Stimulated activated memory B cell treated with anti-CD40 and anti-IgM and Interleukin-4, amounts not matched to agents 10 μg/mL and 1 μg/mL and 100 μg/mL, for 72 hours (primary cell): Measurements from ENCODE around the gene ENOSF1.

ENCODE experiments used
- ATAC-seq: fragments of 150-1000 bp; cut with Tn5 transposase; 2 replicates; pipeline ENCODE4 v1.10.0; 2021
- H3K27ac Mint-ChIP-seq: one replicate; pipeline ENCODE4 v1.8.0; 2022; ENCODE audit warnings: mild to moderate bottlenecking, mixed read lengths
- H3K27me3 Mint-ChIP-seq: one replicate; pipeline ENCODE4 v1.8.0; 2022; ENCODE audit warnings: mixed read lengths
- H3K36me3 Mint-ChIP-seq: one replicate; pipeline ENCODE4 v1.8.0; 2022; ENCODE audit warnings: mixed read lengths
- H3K4me1 Mint-ChIP-seq: one replicate; pipeline ENCODE4 v1.8.0; 2022; ENCODE audit warnings: mixed read lengths
- H3K4me3 Mint-ChIP-seq: one replicate; pipeline ENCODE4 v1.8.0; 2022; ENCODE audit warnings: mild to moderate bottlenecking, moderate library complexity, mixed read lengths
- H3K9me3 Mint-ChIP-seq: one replicate; pipeline ENCODE4 v1.8.0; 2022; ENCODE audit warnings: mixed read lengths

The ENOSF1 gene

GRCh38 chr18:713135-713490, 683 bp upstream of the ENOSF1 start:
- H3K4me1 Mint-ChIP-seq, result peaks cover 11% of the 10 kb centered on the region
- ATAC-seq, result no peak
- peak overlapping the region; percentile 56 for H3K4me3 Mint-ChIP-seq
- peaks cover 7% of the 10 kb centered on the region for H3K36me3 Mint-ChIP-seq
- H3K9me3 Mint-ChIP-seq, result no peaks in the 10 kb centered on the region
- H3K27me3 Mint-ChIP-seq, result no peaks in the 10 kb centered on the region
- H3K27ac Mint-ChIP-seq, result no peak overlapping the region

DNA sequence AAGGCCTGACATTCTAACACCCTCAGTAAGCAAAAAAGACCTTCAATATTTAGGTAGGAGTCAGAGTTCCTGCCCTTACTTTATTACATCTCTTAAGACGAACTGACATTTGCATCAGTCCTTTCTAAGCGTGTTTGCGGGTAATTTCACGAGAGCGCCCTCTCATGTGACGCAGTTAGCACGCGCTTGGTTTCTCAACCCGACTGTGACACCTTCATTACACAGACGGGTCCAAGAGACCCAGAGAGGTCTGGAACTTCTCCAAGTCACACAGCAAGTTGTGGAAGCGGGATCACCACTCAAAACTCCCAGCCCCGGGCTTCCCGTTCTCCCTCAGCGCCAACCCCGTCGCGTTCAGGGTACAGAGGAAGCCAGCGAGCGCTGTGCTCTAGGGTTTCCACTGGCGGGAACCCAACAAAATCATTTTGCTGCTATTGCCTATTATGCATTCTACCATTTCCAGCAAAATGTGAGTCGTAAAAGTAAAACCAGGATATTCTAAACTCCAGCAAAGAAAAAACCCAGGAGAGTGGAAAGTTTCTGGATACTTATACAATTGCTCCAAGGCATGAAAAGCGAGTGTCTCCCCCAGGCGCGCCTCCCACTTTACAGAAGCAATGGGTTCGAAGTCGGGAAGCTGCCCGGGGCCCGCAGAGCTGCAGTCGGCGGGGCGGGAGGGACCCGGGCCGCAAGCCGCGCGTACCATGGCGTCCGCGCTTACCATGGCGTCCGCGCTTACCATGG, 601 bp downstream of the ENOSF1 start:
- Mint-ChIP-seq H3K4me1 (peaks cover 11% of the 10 kb centered on the region), H3K36me3 (peaks cover 7% of the 10 kb centered on the region), H3K9me3 (no peaks in the 10 kb centered on the region), H3K27ac (peak overlapping the region; percentile 83), H3K27me3 (no peaks in the 10 kb centered on the region), H3K4me3 (peak overlapping the region; percentile 77)
- peak; percentile 71 for ATAC-seq

DNA sequence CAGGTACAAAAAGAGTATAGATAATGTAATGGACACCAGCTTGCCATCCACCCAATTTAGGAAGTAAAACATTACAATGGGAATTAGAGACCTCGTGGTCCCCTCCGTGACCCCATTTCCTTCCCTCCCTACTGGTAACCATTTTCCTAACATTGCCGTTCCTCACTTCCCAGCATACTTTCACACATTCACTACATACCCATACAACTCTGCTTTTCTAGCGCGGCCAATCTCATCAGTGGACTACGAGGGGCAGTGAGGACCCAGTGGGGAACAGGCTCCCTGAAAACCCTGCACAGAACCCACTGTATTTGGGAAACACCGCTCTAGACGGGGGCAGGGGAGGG, 1.1 kb downstream of the ENOSF1 start:
- Mint-ChIP-seq H3K4me1 (peaks cover 11% of the 10 kb centered on the region), H3K4me3 (peak overlapping the region; percentile 77), H3K9me3 (no peaks in the 10 kb centered on the region), H3K36me3 (peaks cover 10% of the 10 kb centered on the region), H3K27me3 (no peaks in the 10 kb centered on the region), H3K27ac (peak overlapping the region; percentile 83)
- no peak for ATAC-seq

- peaks cover 12% of the 10 kb centered on the region for H3K36me3 Mint-ChIP-seq
- ATAC-seq, result no peak
Measured at GRCh38 chr18:710418-711300, 1.8 kb downstream of the ENOSF1 start.

DNA sequence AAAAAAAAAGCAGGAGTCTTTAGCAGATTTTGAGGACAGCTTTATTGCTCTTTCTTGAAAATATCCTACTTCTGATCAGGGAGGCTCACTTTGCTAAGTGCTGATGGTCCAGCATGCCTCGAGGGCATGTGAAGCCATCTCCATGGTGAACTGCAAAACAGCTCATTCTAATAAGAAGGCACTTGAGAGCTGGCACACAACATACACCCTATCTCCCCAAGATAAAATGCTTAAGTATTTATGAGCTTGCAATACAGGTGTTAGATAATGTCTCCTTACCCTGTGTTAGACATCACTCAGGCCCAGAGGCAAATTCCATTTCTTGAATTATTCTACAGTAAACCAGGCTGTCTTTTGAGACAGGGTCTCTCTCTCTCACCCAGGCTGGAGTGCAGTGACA, 2.7 kb downstream of the ENOSF1 start:
- no peaks in the 10 kb centered on the region for H3K9me3 Mint-ChIP-seq
- peaks cover 19% of the 10 kb centered on the region for H3K36me3 Mint-ChIP-seq
- no peak overlapping the region for H3K27ac Mint-ChIP-seq
- no peak for ATAC-seq
- H3K4me1 Mint-ChIP-seq, result peaks cover 11% of the 10 kb centered on the region
- no peaks in the 10 kb centered on the region for H3K27me3 Mint-ChIP-seq
- H3K4me3 Mint-ChIP-seq, result no peak overlapping the region

More at GRCh38 chr18:710418-711300, 1.8 kb downstream of the ENOSF1 start:
- H3K4me3 Mint-ChIP-seq, result peak overlapping the region; percentile 38
- H3K4me1 Mint-ChIP-seq, result peaks cover 11% of the 10 kb centered on the region
- H3K27me3 Mint-ChIP-seq, result no peaks in the 10 kb centered on the region
- peak overlapping the region; percentile 83 for H3K27ac Mint-ChIP-seq
- no peaks in the 10 kb centered on the region for H3K9me3 Mint-ChIP-seq

DNA sequence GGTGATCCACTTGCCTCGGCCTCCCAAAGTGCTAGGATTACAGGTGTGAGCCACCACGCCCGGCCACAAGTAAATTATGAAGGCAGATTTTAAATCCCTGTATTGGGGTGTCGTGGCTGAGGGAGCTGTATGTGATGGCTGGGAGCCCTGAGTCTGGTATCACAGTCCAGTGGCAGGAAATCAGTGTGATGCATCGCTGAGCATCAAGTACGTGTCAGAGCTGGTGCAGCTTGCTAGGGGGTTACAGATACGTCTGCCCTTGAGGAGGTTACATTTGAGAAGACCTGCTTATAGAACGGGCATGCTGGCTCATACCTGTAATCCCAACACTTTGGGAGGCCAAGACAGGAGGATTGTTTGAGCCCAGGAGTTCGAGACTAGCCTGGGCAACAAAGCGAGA, 4.3 kb downstream of the ENOSF1 start:
- peaks cover 11% of the 10 kb centered on the region for H3K4me1 Mint-ChIP-seq
- H3K27ac Mint-ChIP-seq, result no peak overlapping the region
- no peak for ATAC-seq

GRCh38 chr18:706405-706804, 6.0 kb downstream of the ENOSF1 start:
- Mint-ChIP-seq H3K27ac (no peak overlapping the region), H3K36me3 (peaks cover 23% of the 10 kb centered on the region)

More for the DNA sequence above, 4.3 kb downstream of the ENOSF1 start:
- H3K27me3 Mint-ChIP-seq, result no peaks in the 10 kb centered on the region
- peaks cover 23% of the 10 kb centered on the region for H3K36me3 Mint-ChIP-seq
- no peak overlapping the region for H3K4me3 Mint-ChIP-seq
- no peaks in the 10 kb centered on the region for H3K9me3 Mint-ChIP-seq

DNA sequence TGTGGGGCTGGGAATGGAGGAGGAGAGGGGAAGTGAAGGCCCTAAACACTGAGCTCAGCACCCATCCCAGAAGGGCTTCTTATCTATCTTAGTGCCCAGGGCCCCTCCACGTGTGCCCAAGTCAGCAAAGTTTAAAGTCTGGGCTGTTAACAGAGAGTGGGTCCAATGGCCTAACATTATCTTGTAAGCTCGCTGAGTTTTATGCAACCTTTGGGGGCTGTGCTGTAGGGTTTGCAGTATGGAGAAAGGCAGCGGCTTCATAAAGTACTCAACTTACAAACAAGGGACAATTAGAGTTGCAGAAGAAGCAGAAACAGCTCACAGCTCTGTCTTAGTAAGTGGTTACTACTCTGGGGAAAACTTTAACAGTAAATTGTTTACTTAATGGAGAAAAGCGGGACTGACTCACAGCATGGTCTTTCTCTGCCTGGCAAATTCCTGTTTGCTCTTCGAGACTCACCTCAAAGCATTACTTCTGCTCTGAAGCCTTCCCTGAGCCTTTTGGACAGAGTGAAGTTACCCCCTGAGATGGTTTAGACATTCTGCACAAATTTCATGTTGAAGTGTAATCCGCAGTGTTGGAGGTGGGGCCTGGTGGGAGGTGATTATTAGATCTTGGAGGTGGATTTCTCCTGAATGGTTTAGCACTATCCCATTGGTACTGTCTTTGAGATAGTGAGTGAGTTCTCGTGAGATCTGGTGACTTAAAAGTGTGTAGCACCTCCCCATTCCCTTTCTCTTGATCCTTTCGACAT, 9.0 kb downstream of the ENOSF1 start:
- Mint-ChIP-seq H3K27me3 (no peaks in the 10 kb centered on the region), H3K4me3 (no peak overlapping the region), H3K27ac (no peak overlapping the region), H3K9me3 (no peaks in the 10 kb centered on the region), H3K4me1 (no peaks in the 10 kb centered on the region), H3K36me3 (peaks cover 17% of the 10 kb centered on the region)
- ATAC-seq, result no peak

More at GRCh38 chr18:706405-706804, 6.0 kb downstream of the ENOSF1 start:
- Mint-ChIP-seq H3K27me3 (no peaks in the 10 kb centered on the region), H3K9me3 (no peaks in the 10 kb centered on the region), H3K4me1 (peaks cover 5% of the 10 kb centered on the region), H3K4me3 (no peak overlapping the region)
- no peak for ATAC-seq

DNA sequence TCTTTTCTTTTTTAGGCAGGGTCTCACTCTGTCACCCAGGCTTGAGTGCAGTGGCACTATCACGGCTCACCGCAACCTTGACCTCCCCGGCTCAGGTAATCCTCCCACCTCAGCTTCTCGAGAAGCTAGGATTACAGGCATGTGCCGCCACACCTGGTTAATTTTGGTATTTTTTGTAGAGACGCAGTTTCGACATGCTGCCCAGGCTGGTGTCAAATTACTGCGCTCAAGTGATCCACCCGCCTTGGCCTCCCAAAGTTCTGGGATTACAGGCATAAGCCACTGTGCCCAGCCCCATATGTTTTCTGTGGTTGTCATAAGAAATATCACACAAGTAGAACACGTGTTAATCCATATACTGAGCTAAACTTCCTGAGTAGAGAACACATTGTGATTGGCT, 14.6 kb downstream of the ENOSF1 start:
- H3K4me3 Mint-ChIP-seq, result no peak overlapping the region
- H3K27me3 Mint-ChIP-seq, result no peaks in the 10 kb centered on the region
- no peaks in the 10 kb centered on the region for H3K4me1 Mint-ChIP-seq
- H3K9me3 Mint-ChIP-seq, result no peaks in the 10 kb centered on the region
- no peaks in the 10 kb centered on the region for H3K36me3 Mint-ChIP-seq
- H3K27ac Mint-ChIP-seq, result no peak overlapping the region
- ATAC-seq, result no peak

GRCh38 chr18:697012-697411, 15.4 kb downstream of the ENOSF1 start:
- H3K4me1 Mint-ChIP-seq, result no peaks in the 10 kb centered on the region
- H3K36me3 Mint-ChIP-seq, result no peaks in the 10 kb centered on the region
- H3K9me3 Mint-ChIP-seq, result no peaks in the 10 kb centered on the region
- H3K4me3 Mint-ChIP-seq, result no peak overlapping the region
- H3K27ac Mint-ChIP-seq, result no peak overlapping the region
- no peaks in the 10 kb centered on the region for H3K27me3 Mint-ChIP-seq
- no peak for ATAC-seq

GRCh38 chr18:693466-694187, 18.8 kb downstream of the ENOSF1 start:
- H3K36me3 Mint-ChIP-seq, result no peaks in the 10 kb centered on the region
- no peak overlapping the region for H3K27ac Mint-ChIP-seq
- no peaks in the 10 kb centered on the region for H3K27me3 Mint-ChIP-seq
- no peak overlapping the region for H3K4me3 Mint-ChIP-seq
- H3K9me3 Mint-ChIP-seq, result no peaks in the 10 kb centered on the region
- H3K4me1 Mint-ChIP-seq, result no peaks in the 10 kb centered on the region
- no peak for ATAC-seq

DNA sequence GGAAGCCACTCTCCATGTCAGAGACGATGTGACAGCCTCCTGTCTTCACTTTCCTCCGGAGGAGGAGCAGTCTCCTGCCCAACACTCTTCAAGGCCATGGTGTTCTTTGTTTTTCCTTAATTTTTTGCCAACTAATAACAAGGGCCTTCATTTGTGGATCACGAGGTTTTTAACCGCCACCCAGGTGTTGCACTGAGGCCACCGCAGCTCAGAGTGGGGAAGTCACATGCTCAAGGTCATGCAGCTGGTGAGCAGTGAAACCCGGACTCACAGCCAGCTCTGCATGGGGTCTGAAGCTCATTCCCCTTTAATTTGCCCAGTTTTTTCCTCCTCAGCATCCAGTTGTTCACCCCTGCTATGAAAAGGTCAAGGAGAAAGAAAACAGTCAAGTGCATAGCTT, 19.6 kb downstream of the ENOSF1 start:
- Mint-ChIP-seq H3K27me3 (no peaks in the 10 kb centered on the region), H3K27ac (no peak overlapping the region), H3K36me3 (no peaks in the 10 kb centered on the region), H3K4me1 (no peaks in the 10 kb centered on the region), H3K9me3 (no peaks in the 10 kb centered on the region), H3K4me3 (no peak overlapping the region)
- no peak for ATAC-seq

- H3K27me3 Mint-ChIP-seq, result no peaks in the 10 kb centered on the region
- no peaks in the 10 kb centered on the region for H3K9me3 Mint-ChIP-seq
- H3K4me1 Mint-ChIP-seq, result no peaks in the 10 kb centered on the region
- no peak overlapping the region for H3K27ac Mint-ChIP-seq
- H3K36me3 Mint-ChIP-seq, result no peaks in the 10 kb centered on the region
- ATAC-seq, result peak; percentile 10
- no peak overlapping the region for H3K4me3 Mint-ChIP-seq
Measured at GRCh38 chr18:688323-688722, 24.1 kb downstream of the ENOSF1 start.

DNA sequence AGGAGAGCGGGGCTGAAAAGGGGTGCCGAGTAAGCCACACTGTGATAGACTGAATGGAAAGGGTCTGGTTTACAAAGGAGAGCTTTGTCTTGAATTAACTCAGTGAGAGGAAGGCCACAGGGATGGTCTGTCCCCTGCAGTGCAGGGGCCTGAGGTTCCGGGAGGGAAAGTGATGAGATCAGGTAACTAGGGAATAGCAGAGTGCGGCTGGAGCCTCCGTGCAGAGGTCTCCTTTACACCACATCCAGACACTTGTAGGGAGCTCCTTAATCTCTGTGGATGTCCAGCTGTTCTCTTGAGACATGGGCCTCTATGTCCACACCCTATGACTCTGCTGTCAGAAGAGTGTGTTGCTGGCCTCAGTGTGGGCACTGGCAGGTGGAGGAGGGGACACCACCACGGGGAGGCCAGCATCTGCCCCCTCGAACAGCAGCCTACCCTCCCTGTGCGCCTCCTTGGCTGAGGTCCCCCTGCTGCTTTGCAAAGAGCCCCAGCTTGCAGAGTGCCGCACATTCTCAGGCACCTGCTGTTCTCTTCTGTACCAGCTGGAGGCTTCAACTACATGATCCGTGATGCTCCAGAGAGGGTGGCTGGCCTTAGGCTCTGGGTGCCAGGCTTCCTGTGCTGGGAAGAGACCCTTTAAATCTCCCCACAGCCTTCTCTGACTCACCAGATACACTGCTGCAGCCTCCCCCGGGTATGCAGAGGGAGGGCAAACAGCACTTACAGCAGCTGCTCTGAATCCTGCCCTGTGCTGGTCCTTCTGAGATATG, 25.9 kb downstream of the ENOSF1 start:
- no peak for ATAC-seq
- Mint-ChIP-seq H3K27me3 (no peaks in the 10 kb centered on the region), H3K4me1 (no peaks in the 10 kb centered on the region), H3K36me3 (peaks cover 7% of the 10 kb centered on the region), H3K9me3 (no peaks in the 10 kb centered on the region), H3K27ac (no peak overlapping the region), H3K4me3 (no peak overlapping the region)
